Prostate gland (tissue), 2 donors: ENCODE measurements around the gene PITX1.

Source experiments
- CTCF ChIP-seq, 4 experiments: fragments of 200-600 bp in 2 of 4; fragments of 450-650 bp in 2 of 4; sonication (generic) in 2 of 4; IDR thresholded peaks; 1 replicate in 3 of 4; 2 replicates in 1 of 4; pipeline ENCODE4 v1.5.1; 2016 to 2019; ENCODE audit warnings: antibody characterized with exemption in 4 of 4, mild to moderate bottlenecking in 2 of 4, moderate library complexity in 2 of 4
- POLR2A ChIP-seq: fragments of 450-650 bp; IDR thresholded peaks from one replicate; pipeline ENCODE4 v1.6.1; 2016; ENCODE audit warnings: antibody characterized with exemption, mild to moderate bottlenecking
- POLR2AphosphoS5 ChIP-seq: sonication (generic); formaldehyde crosslinking; IDR thresholded peaks from one replicate; pipeline ENCODE4 v1.6.1; 2017; ENCODE audit warnings: antibody characterized with exemption

GRCh38 chr5:135007305-135007704 lies 26.7 kb downstream of the PITX1 start:
- TF ChIP-seq CTCF (IDR thresholded peaks at IDR 0.05): no peak
- no peak for TF ChIP-seq POLR2AphosphoS5
- no peak for TF ChIP-seq POLR2A
